Measurements from ENCODE around the gene DLG2. TPM values are rescaled to one million over a fixed set of nuclear protein-coding genes. Genes with fewer than 3 reads are reported as not detected.

DLG2 gene
- total RNA-seq, 3 donors from 2014 or later (not counting 1 experiment from before 2014, with no cell fraction given): 1.7 to 2.9 (median 2.2) TPM

- Mint-ChIP-seq H3K27ac (no peak overlapping the region), H3K9me3 (peaks cover 4 to 8% of the 10 kb centered on the region in 2 donors), H3K27me3 (ENCODE audit: low read depth in 2 of 2) (no peaks in the 10 kb centered on the region), H3K36me3 (no peaks in the 10 kb centered on the region), H3K4me3 (no peak overlapping the region), H3K4me1 (no peaks in the 10 kb centered on the region)
- H3K36me3 ChIP-seq (ENCODE audit: control insufficient read depth, insufficient read depth, low read length): no peaks in the 10 kb centered on the region
- TF ChIP-seq CTCF (IDR thresholded peaks at IDR 0.05): no peak
- no peaks in the 10 kb centered on the region for H3K9me3 ChIP-seq (ENCODE audit: control insufficient read depth, insufficient read depth, low read length)
- DNase-seq: no peak
- no peak overlapping the region for H3K27ac ChIP-seq (ENCODE audit: low read length)
- intact Hi-C loops (cut with micrococcal nuclease): no loop called here
- no peak for ATAC-seq
- H3K4me3 ChIP-seq (ENCODE audit: low read length): no peak overlapping the region
- H3K27me3 ChIP-seq (ENCODE audit: control insufficient read depth, insufficient read depth, low read length): no peaks in the 10 kb centered on the region
- H3K4me1 ChIP-seq (ENCODE audit: control insufficient read depth, insufficient read depth, low read length): no peaks in the 10 kb centered on the region
- 92% methylated on average over 7 of the region's 7 CpGs for WGBS (ENCODE audit: insufficient coverage)
Measured at GRCh38 chr11:83773950-83774880, 1852.9 kb downstream of the DLG2 start.

- Histone ChIP-seq H3K27ac (ENCODE audit: low read length) (no peak overlapping the region), H3K36me3 (ENCODE audit: control insufficient read depth, insufficient read depth, low read length) (no peaks in the 10 kb centered on the region), H3K4me1 (ENCODE audit: control insufficient read depth, insufficient read depth, low read length) (no peaks in the 10 kb centered on the region), H3K4me3 (ENCODE audit: low read length) (no peak overlapping the region), H3K27me3 (ENCODE audit: control insufficient read depth, insufficient read depth, low read length) (no peaks in the 10 kb centered on the region), H3K9me3 (ENCODE audit: control insufficient read depth, insufficient read depth, low read length) (no peaks in the 10 kb centered on the region)
- intact Hi-C loops (cut with micrococcal nuclease): no loop called here
- TF ChIP-seq CTCF (IDR thresholded peaks at IDR 0.05): no peak
- no peaks in the 10 kb centered on the region for H3K4me1 Mint-ChIP-seq
- ATAC-seq: no peak
- peaks cover 0 to 6% of the 10 kb centered on the region in 2 donors for H3K9me3 Mint-ChIP-seq
- no peaks in the 10 kb centered on the region for H3K36me3 Mint-ChIP-seq
- no peak overlapping the region for H3K4me3 Mint-ChIP-seq
- WGBS (ENCODE audit: insufficient coverage): 58% methylated on average over 3 of the region's 3 CpGs
- no peak for DNase-seq
- H3K27me3 Mint-ChIP-seq (ENCODE audit: low read depth in 2 of 2): no peaks in the 10 kb centered on the region
- no peak overlapping the region for H3K27ac Mint-ChIP-seq
Measured at GRCh38 chr11:83768489-83768888, 1858.7 kb downstream of the DLG2 start.

- Mint-ChIP-seq H3K36me3 (no peaks in the 10 kb centered on the region), H3K9me3 (peaks cover 0 to 7% of the 10 kb centered on the region in 2 donors), H3K27ac (no peak overlapping the region), H3K4me3 (no peak overlapping the region), H3K27me3 (ENCODE audit: low read depth in 2 of 2) (no peaks in the 10 kb centered on the region), H3K4me1 (no peaks in the 10 kb centered on the region)
- Histone ChIP-seq H3K27me3 (ENCODE audit: control insufficient read depth, insufficient read depth, low read length) (no peaks in the 10 kb centered on the region), H3K4me3 (ENCODE audit: low read length) (no peak overlapping the region), H3K9me3 (ENCODE audit: control insufficient read depth, insufficient read depth, low read length) (no peaks in the 10 kb centered on the region), H3K4me1 (ENCODE audit: control insufficient read depth, insufficient read depth, low read length) (no peaks in the 10 kb centered on the region), H3K27ac (ENCODE audit: low read length) (no peak overlapping the region), H3K36me3 (ENCODE audit: control insufficient read depth, insufficient read depth, low read length) (no peaks in the 10 kb centered on the region)
- TF ChIP-seq CTCF (IDR thresholded peaks at IDR 0.05): no peak
- intact Hi-C loops (cut with micrococcal nuclease): no loop called here
- no peak for ATAC-seq
- no peak for DNase-seq
- WGBS (ENCODE audit: insufficient coverage): 91% methylated on average over 2 of the region's 4 CpGs
Measured at GRCh38 chr11:83766932-83767331, 1860.2 kb downstream of the DLG2 start.
